ENCODE data around the gene CSTF1.
"Not testable (repeated sequence)": the region's sequence is repeated elsewhere in the genome, so short reads cannot be mapped to it uniquely, and the experiment has no call there.

Gene CSTF1

GRCh38 chr20:56411287-56411686 is 18.8 kb downstream of the CSTF1 start:
- not testable (repeated sequence) for H3K4me3 ChIP-seq (ENCODE audit: low read length); H3K27me3 ChIP-seq (ENCODE audit: control insufficient read depth, insufficient read depth, low read length); H3K9ac ChIP-seq (ENCODE audit: low read depth, low read length); H3K9me3 ChIP-seq (replicated peaks; ENCODE audit: low read length); H3K4me2 ChIP-seq (ENCODE audit: low read length)
- Histone ChIP-seq H3K36me3 (ENCODE audit: insufficient read depth, low read length) (peaks cover 14% of the 10 kb centered on the region), H3K4me1 (ENCODE audit: control insufficient read depth, insufficient read depth, low read length) (peaks cover 14% of the 10 kb centered on the region)

DNA sequence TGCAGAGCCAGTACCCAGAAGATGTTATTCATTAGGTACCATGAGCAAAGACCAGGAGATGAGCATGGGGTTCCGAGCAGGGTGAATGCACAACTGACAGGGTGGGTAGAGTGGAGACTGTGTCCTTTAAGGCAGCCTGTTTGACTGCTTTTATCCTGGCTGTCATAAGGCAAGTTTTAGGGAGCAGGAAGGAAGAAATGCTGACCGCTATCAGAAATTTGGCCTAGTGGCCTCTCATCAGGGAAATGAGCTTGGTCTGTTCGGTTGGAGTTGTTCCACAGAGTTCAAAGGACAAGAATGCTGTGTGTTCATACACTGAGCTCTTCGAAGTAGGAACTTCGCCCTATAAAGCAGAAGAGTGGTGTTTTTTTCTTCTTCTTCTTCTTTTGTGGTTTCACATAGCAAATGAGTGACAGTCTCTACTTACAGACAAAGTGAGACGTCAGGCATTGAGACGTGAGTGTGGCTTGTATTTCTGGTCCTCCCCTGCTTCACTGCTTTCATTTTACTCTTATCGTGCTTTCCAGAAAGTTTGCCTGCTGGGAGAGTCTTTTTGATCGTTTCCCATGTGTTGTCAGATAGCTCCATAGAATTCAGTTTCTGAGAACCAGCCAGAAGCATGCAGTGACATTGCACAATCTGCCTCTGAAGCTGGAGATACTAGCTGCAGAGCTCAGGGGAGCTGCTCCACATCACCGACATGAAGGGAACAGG is 19.5 kb downstream of the CSTF1 start, which contains the start of gene CASS4:
CASS4 (plus strand) TSS at position 502 of the 714 bp plus-strand sequence; CDS start at position 701, 199 bp downstream.
- no peak within 1 kb of the TSS for H3K9ac ChIP-seq (ENCODE audit: low read depth, low read length)
- H3K9me3 ChIP-seq (replicated peaks; ENCODE audit: low read length) = no peaks in the 10 kb centered on the region
- H3K4me3 ChIP-seq (ENCODE audit: low read length) = no peak within 1 kb of the TSS

GRCh38 chr20:56412473-56412790 is 20.0 kb downstream of the CSTF1 start:
- Histone ChIP-seq H3K9ac (ENCODE audit: low read depth, low read length) (no peak overlapping the region), H3K36me3 (ENCODE audit: insufficient read depth, low read length) (peaks cover 11% of the 10 kb centered on the region), H3K27me3 (ENCODE audit: control insufficient read depth, insufficient read depth, low read length) (no peaks in the 10 kb centered on the region), H3K4me1 (ENCODE audit: control insufficient read depth, insufficient read depth, low read length) (peaks cover 14% of the 10 kb centered on the region), H3K4me2 (ENCODE audit: low read length) (no peak overlapping the region), H3K4me3 (ENCODE audit: low read length) (no peak overlapping the region), H3K9me3 (replicated peaks; ENCODE audit: low read length) (no peaks in the 10 kb centered on the region)

More for the DNA sequence above, 19.5 kb downstream of the CSTF1 start, which contains the start of gene CASS4:
- peaks cover 14% of the 10 kb centered on the region for H3K4me1 ChIP-seq (ENCODE audit: control insufficient read depth, insufficient read depth, low read length)
- no peaks in the 10 kb centered on the region for H3K27me3 ChIP-seq (ENCODE audit: control insufficient read depth, insufficient read depth, low read length)
- H3K4me2 ChIP-seq (ENCODE audit: low read length) = no peak within 1 kb of the TSS
- H3K36me3 ChIP-seq (ENCODE audit: insufficient read depth, low read length) = peaks cover 13% of the 10 kb centered on the region

- peaks cover 19% of the 10 kb centered on the region for H3K4me1 ChIP-seq (ENCODE audit: control insufficient read depth, insufficient read depth, low read length)
- H3K9ac ChIP-seq (ENCODE audit: low read depth, low read length) = no peak overlapping the region
- no peaks in the 10 kb centered on the region for H3K9me3 ChIP-seq (replicated peaks; ENCODE audit: low read length)
- no peak overlapping the region for H3K4me2 ChIP-seq (ENCODE audit: low read length)
- peaks cover 6% of the 10 kb centered on the region for H3K36me3 ChIP-seq (ENCODE audit: insufficient read depth, low read length)
- no peaks in the 10 kb centered on the region for H3K27me3 ChIP-seq (ENCODE audit: control insufficient read depth, insufficient read depth, low read length)
- no peak overlapping the region for H3K4me3 ChIP-seq (ENCODE audit: low read length)
Measured at GRCh38 chr20:56412949-56413348, 20.5 kb downstream of the CSTF1 start.

DNA sequence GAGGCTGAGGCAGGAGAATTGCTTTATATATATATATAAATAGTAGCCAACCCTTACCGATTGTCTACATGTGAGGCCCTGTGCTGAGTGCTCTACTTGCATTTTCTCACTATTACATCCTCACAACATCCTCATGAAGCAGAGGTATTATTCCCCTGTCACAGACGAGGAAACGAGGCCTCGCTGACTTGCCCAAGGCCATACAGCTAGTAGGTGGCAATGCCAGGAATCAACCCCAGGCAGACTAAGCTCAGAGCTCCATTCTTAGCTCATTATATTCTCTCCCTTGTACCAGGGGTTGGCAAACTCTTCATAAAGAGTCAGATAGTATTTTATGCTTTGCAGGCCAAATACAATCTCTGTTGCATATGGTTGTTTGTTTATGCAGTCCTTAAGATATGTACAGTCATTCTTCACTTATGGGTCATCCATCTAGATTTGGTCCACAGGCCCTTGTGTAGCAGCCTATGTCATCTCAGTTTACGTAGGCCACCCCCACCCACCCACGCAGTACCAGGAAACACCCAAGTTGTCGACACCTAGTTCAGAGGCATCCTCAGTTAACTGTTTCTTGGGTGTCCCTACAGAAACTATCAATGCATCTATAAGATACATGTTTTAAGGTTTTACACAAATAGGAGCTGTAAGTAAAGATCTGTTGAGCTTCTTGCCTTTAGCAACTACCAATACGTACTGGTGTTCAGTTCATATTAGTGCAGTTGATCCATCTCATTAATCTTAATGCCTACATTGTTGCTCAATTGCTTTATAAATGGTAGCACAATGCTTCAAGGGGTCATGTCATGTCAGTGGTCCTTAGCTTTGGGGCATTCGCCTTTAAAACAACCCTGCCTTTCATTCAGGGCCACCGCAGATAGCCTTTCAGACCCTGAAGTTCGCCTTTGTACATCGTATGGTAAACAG is 22.7 kb downstream of the CSTF1 start:
- Histone ChIP-seq H3K9me3 (replicated peaks; ENCODE audit: low read length) (no peaks in the 10 kb centered on the region), H3K36me3 (ENCODE audit: insufficient read depth, low read length) (no peaks in the 10 kb centered on the region), H3K4me2 (ENCODE audit: low read length) (peak overlapping the region; percentile 48), H3K4me1 (ENCODE audit: control insufficient read depth, insufficient read depth, low read length) (peaks cover 32% of the 10 kb centered on the region), H3K27me3 (ENCODE audit: control insufficient read depth, insufficient read depth, low read length) (no peaks in the 10 kb centered on the region), H3K9ac (ENCODE audit: low read depth, low read length) (peak overlapping the region; percentile 16), H3K4me3 (ENCODE audit: low read length) (no peak overlapping the region)

GRCh38 chr20:56417402-56417801 is 25.0 kb downstream of the CSTF1 start:
- peaks cover 47% of the 10 kb centered on the region for H3K4me1 ChIP-seq (ENCODE audit: control insufficient read depth, insufficient read depth, low read length)
- H3K27me3 ChIP-seq (ENCODE audit: control insufficient read depth, insufficient read depth, low read length) = no peaks in the 10 kb centered on the region
- H3K4me2 ChIP-seq (ENCODE audit: low read length) = no peak overlapping the region
- H3K9me3 ChIP-seq (replicated peaks; ENCODE audit: low read length) = no peaks in the 10 kb centered on the region
- H3K9ac ChIP-seq (ENCODE audit: low read depth, low read length) = no peak overlapping the region
- H3K36me3 ChIP-seq (ENCODE audit: insufficient read depth, low read length) = no peaks in the 10 kb centered on the region
- H3K4me3 ChIP-seq (ENCODE audit: low read length) = no peak overlapping the region

DNA sequence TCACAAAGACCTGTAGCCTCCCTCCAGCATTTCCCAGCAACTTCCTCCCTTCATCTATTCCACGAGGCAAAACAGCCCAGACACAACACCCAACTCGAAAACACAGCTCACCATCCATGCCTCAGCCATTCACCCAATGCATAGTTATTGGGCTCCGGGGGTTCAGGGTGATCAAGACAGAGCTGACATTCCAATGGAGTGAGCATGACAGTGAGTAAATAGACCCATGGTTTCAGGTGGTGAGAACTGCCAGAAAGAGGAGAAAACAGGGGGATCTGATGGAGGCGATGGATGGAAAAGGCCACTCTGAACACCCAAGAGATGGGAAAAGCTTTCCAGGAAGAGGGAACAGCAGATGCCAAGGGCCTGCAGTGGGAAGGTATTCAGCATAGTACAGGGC is 25.5 kb downstream of the CSTF1 start:
- Histone ChIP-seq H3K4me1 (ENCODE audit: control insufficient read depth, insufficient read depth, low read length) (peaks cover 52% of the 10 kb centered on the region), H3K4me2 (ENCODE audit: low read length) (no peak overlapping the region), H3K36me3 (ENCODE audit: insufficient read depth, low read length) (no peaks in the 10 kb centered on the region), H3K9me3 (replicated peaks; ENCODE audit: low read length) (no peaks in the 10 kb centered on the region), H3K27me3 (ENCODE audit: control insufficient read depth, insufficient read depth, low read length) (no peaks in the 10 kb centered on the region), H3K9ac (ENCODE audit: low read depth, low read length) (no peak overlapping the region), H3K4me3 (ENCODE audit: low read length) (no peak overlapping the region)

GRCh38 chr20:56418385-56418861 is 26.0 kb downstream of the CSTF1 start:
- no peak overlapping the region for H3K9ac ChIP-seq (ENCODE audit: low read depth, low read length)
- H3K4me1 ChIP-seq (ENCODE audit: control insufficient read depth, insufficient read depth, low read length) = peaks cover 56% of the 10 kb centered on the region
- no peaks in the 10 kb centered on the region for H3K36me3 ChIP-seq (ENCODE audit: insufficient read depth, low read length)
- no peak overlapping the region for H3K4me2 ChIP-seq (ENCODE audit: low read length)
- no peak overlapping the region for H3K4me3 ChIP-seq (ENCODE audit: low read length)
- no peaks in the 10 kb centered on the region for H3K9me3 ChIP-seq (replicated peaks; ENCODE audit: low read length)
- no peaks in the 10 kb centered on the region for H3K27me3 ChIP-seq (ENCODE audit: control insufficient read depth, insufficient read depth, low read length)

DNA sequence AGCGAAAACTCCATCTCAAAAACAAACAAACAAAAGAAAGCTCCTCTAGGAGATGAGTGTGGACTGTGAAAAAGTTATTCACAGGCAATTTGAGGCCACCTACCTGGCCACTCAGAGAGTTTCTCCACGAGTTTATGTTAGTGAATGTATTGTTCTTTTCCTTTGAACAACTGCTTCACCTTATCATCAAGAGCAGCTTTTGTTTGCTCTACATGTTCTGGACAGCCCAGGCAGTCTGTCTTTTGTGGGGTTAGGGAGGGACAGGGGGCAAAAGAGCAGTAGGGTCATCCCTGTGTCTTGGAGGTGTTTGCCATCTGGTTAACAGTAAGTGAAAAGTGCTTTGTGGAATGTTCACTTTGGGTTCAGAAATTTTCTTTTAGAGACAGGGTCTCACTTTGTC is 27.6 kb downstream of the CSTF1 start:
- no peak overlapping the region for H3K4me3 ChIP-seq (ENCODE audit: low read length)
- no peaks in the 10 kb centered on the region for H3K9me3 ChIP-seq (replicated peaks; ENCODE audit: low read length)
- H3K9ac ChIP-seq (ENCODE audit: low read depth, low read length) = no peak overlapping the region
- H3K4me1 ChIP-seq (ENCODE audit: control insufficient read depth, insufficient read depth, low read length) = peaks cover 48% of the 10 kb centered on the region
- H3K36me3 ChIP-seq (ENCODE audit: insufficient read depth, low read length) = no peaks in the 10 kb centered on the region
- no peak overlapping the region for H3K4me2 ChIP-seq (ENCODE audit: low read length)
- H3K27me3 ChIP-seq (ENCODE audit: control insufficient read depth, insufficient read depth, low read length) = no peaks in the 10 kb centered on the region

DNA sequence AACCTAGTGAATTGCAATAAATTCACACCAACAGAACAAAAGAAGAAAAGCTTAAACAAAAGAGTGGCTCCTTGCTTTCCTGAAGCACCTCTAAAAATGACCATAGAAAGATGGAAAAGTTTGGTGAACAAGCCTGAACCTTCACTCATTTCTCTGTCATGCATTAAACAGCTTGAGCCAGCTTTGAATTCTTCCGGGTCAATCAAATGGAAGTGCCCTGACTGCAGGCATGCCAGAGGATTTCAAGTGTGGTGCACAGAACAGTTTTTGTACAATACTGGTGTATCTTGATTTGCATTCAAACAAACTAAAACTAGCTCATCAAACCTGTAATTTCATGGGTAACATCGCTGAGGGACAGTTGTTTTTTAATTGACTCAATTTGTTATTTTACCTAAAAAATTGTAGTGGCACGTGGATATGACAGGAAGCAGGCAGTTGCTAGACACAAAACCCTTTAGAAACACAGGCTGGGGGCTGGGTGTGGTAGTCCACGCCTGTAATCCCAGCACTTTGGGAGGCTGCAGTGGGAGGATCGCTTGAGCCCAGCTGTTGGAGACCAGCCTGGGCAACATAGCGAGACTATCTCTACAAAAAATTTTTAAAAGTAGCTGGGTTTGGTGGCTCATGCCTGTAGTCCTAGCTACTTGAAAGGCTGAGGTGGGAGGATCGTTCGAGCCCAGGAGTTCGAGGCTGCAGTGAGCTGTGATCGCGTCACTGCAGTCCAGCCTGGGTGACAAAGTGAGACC is 28.7 kb downstream of the CSTF1 start:
- H3K9me3 ChIP-seq (replicated peaks; ENCODE audit: low read length) = no peaks in the 10 kb centered on the region
- H3K27me3 ChIP-seq (ENCODE audit: control insufficient read depth, insufficient read depth, low read length) = no peaks in the 10 kb centered on the region
- H3K36me3 ChIP-seq (ENCODE audit: insufficient read depth, low read length) = no peaks in the 10 kb centered on the region
- peaks cover 42% of the 10 kb centered on the region for H3K4me1 ChIP-seq (ENCODE audit: control insufficient read depth, insufficient read depth, low read length)
- no peak overlapping the region for H3K9ac ChIP-seq (ENCODE audit: low read depth, low read length)
- no peak overlapping the region for H3K4me3 ChIP-seq (ENCODE audit: low read length)
- H3K4me2 ChIP-seq (ENCODE audit: low read length) = no peak overlapping the region
